Measurements from ENCODE around the gene ABCG1. TPM values are rescaled to one million over a fixed set of nuclear protein-coding genes. Genes with fewer than 3 reads are reported as not detected.

ABCG1 gene
- total and polyA plus RNA-seq, 2 donors (not counting 3 experiments of a cell fraction or from before 2014, with no cell fraction given), result 6.7 to 19.6 TPM

DNA sequence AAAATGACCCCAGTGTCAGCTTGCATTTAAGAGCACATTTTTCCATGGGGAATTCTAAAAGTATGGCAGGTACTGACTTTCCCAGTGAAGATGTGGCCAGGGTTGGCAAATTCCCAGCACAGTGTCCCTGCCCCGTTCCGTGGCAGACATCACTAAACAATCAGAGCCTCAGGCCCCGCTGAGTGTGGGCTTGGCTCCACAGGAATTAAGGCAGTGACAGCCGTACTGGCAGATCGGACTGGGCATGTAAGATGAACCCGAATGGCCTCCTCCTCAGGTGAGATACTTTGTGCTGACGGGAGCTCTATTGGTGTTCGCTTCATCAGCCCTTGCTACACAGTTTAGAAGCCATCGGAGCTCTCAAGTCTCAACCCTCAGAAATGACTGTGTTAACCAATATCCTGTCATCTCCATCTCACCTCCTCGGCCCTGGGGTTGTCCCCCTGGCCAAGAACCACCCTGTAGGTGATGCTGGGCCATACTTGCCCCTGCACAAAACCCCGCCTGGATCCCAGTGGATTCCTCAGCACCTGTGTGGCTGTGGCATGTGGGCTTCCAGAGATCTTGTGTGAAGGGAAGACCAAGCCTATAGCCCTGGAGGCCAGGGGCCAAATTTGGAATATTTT lies 29.0 kb upstream of the ABCG1 start:
- no peak for FAIRE-seq
- no TSS peak for BruUV-seq (replicated peaks)
- H4K20me1 ChIP-seq (replicated peaks; ENCODE audit: control insufficient read depth, extremely low read depth, insufficient read depth, low read length), result no peaks in the 10 kb centered on the region
- H3K4me3 ChIP-seq (replicated peaks in 1 of 3; ENCODE audit: insufficient read depth in 1 of 3, low read depth in 1 of 3, low read length in 3 of 3), result no peak overlapping the region
- H3K9me3 ChIP-seq (replicated peaks; ENCODE audit: control insufficient read depth, insufficient read depth, low read length), result no peaks in the 10 kb centered on the region
- CTCF ChIA-PET, result no interaction called here
- POLR2A ChIA-PET, result no interaction called here
- no peak overlapping the region for H2AFZ ChIP-seq (ENCODE audit: low read depth, low read length)
- no peak overlapping the region for H3K27ac ChIP-seq (ENCODE audit: insufficient read depth, low read depth, low read length)
- TF ChIP-seq MYC (IDR thresholded peaks at IDR 0.05; ENCODE audit: low read depth, low read length) (no peak), JUN (IDR thresholded peaks at IDR 0.05; ENCODE audit: borderline replicate concordance, insufficient read depth, insufficient read length, low read depth) (no peak), GATA2 (IDR thresholded peaks at IDR 0.05; ENCODE audit: insufficient read depth, insufficient read length, low read depth, low read length) (no peak)
- peaks cover 8% of the 10 kb centered on the region for H3K4me1 ChIP-seq (ENCODE audit: control insufficient read depth, extremely low read depth, insufficient read depth, low read length)
- no peak overlapping the region for H3K4me2 ChIP-seq (ENCODE audit: insufficient read depth, low read length)
- H3K9me1 ChIP-seq (replicated peaks; ENCODE audit: control insufficient read depth, extremely low read depth, insufficient read depth, low read length), result no peaks in the 10 kb centered on the region
- dilution Hi-C loops (cut with MboI; ENCODE audit: extremely low pct_ligation_motif_present, low sequenced_read_pairs) (no loop called here), intact Hi-C loops (cut with micrococcal nuclease) (no loop called here)
- H3K9ac ChIP-seq (replicated peaks; ENCODE audit: extremely low read depth, insufficient read depth, low read length), result no peak overlapping the region
- DNase-seq (ENCODE audit: low read depth, low spot score), result no peak
- H3K36me3 ChIP-seq (ENCODE audit: control insufficient read depth in 2 of 2, extremely low read depth in 1 of 2, insufficient read depth in 2 of 2, low read length in 2 of 2), result no peaks in the 10 kb centered on the region
- peaks cover 0 to 5% of the 10 kb centered on the region in 2 experiments for H3K27me3 ChIP-seq (ENCODE audit: control insufficient read depth in 2 of 2, insufficient read depth in 2 of 2, low read length in 2 of 2)
- no peaks in the 10 kb centered on the region for H3K79me2 ChIP-seq (ENCODE audit: control insufficient read depth, insufficient read depth, low read length)

DNA sequence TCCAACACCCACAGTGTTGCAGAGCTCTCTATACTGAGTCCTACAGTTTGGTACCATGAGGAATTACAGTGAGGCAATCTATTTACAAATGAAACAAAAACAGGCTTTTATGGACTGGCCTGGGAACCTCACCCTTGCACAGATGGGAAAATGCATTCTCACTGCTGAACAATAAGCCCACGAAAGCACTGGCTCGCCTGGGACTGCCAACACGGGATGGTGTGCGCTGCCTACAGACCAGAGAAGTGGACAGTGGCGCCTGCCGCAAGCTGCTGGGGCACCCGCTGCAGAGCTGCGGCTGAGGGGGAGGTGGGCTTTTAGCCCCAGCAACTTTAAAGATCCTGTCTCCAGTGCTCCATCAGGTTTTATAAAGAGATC lies 28.5 kb upstream of the ABCG1 start:
- no TSS peak for BruUV-seq (replicated peaks)
- Histone ChIP-seq H3K9me3 (replicated peaks; ENCODE audit: control insufficient read depth, insufficient read depth, low read length) (no peaks in the 10 kb centered on the region), H3K79me2 (ENCODE audit: control insufficient read depth, insufficient read depth, low read length) (no peaks in the 10 kb centered on the region), H3K27ac (ENCODE audit: insufficient read depth, low read depth, low read length) (no peak overlapping the region), H3K9me1 (replicated peaks; ENCODE audit: control insufficient read depth, extremely low read depth, insufficient read depth, low read length) (no peaks in the 10 kb centered on the region), H4K20me1 (replicated peaks; ENCODE audit: control insufficient read depth, extremely low read depth, insufficient read depth, low read length) (no peaks in the 10 kb centered on the region), H3K4me1 (ENCODE audit: control insufficient read depth, extremely low read depth, insufficient read depth, low read length) (peaks cover 8% of the 10 kb centered on the region), H3K4me3 (replicated peaks in 1 of 3; ENCODE audit: insufficient read depth in 1 of 3, low read depth in 1 of 3, low read length in 3 of 3) (no peak overlapping the region), H3K27me3 (ENCODE audit: control insufficient read depth in 2 of 2, insufficient read depth in 2 of 2, low read length in 2 of 2) (peaks cover 0 to 5% of the 10 kb centered on the region in 2 experiments), H2AFZ (ENCODE audit: low read depth, low read length) (no peak overlapping the region), H3K4me2 (ENCODE audit: insufficient read depth, low read length) (no peak overlapping the region), H3K9ac (replicated peaks; ENCODE audit: extremely low read depth, insufficient read depth, low read length) (no peak overlapping the region), H3K36me3 (ENCODE audit: control insufficient read depth in 2 of 2, extremely low read depth in 1 of 2, insufficient read depth in 2 of 2, low read length in 2 of 2) (no peaks in the 10 kb centered on the region)
- ChIA-PET POLR2A (no interaction called here), CTCF (interaction anchor here (0.7 kb wide), 1 partner anchor 9 kb away, joined by 3 read pairs; no protein-coding TSS in a partner anchor)
- FAIRE-seq (no peak), DNase-seq (ENCODE audit: low read depth, low spot score) (no peak)
- TF ChIP-seq, protein P1, sequence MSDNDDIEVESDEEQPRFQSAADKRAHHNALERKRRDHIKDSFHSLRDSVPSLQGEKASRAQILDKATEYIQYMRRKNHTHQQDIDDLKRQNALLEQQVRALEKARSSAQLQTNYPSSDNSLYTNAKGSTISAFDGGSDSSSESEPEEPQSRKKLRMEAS (IDR thresholded peaks at IDR 0.05; ENCODE audit: insufficient read depth, insufficient read length), result no peak
- no peak for TF ChIP-seq POLR2A (IDR thresholded peaks at IDR 0.05; ENCODE audit: low read depth, low read length)
- no peak for TF ChIP-seq EZH2 (IDR thresholded peaks at IDR 0.05; ENCODE audit: borderline replicate concordance, low read depth, low read length, severe bottlenecking)
- TF ChIP-seq, protein P2, sequence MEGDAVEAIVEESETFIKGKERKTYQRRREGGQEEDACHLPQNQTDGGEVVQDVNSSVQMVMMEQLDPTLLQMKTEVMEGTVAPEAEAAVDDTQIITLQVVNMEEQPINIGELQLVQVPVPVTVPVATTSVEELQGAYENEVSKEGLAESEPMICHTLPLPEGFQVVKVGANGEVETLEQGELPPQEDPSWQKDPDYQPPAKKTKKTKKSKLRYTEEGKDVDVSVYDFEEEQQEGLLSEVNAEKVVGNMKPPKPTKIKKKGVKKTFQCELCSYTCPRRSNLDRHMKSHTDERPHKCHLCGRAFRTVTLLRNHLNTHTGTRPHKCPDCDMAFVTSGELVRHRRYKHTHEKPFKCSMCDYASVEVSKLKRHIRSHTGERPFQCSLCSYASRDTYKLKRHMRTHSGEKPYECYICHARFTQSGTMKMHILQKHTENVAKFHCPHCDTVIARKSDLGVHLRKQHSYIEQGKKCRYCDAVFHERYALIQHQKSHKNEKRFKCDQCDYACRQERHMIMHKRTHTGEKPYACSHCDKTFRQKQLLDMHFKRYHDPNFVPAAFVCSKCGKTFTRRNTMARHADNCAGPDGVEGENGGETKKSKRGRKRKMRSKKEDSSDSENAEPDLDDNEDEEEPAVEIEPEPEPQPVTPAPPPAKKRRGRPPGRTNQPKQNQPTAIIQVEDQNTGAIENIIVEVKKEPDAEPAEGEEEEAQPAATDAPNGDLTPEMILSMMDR (IDR thresholded peaks at IDR 0.05; ENCODE audit: extremely low read depth in 1 of 2, insufficient read depth in 1 of 2, low read depth in 1 of 2, low read length in 2 of 2), result no peak
- no peak for TF ChIP-seq POLR2AphosphoS5 (IDR thresholded peaks at IDR 0.05; ENCODE audit: insufficient read depth, low read depth, low read length)
- no peak for TF ChIP-seq MYC (IDR thresholded peaks at IDR 0.05; ENCODE audit: low read depth, low read length)
- no peak for TF ChIP-seq GATA2 (IDR thresholded peaks at IDR 0.05; ENCODE audit: insufficient read depth, insufficient read length, low read depth, low read length)
- TF ChIP-seq FOS (IDR thresholded peaks at IDR 0.05; ENCODE audit: borderline replicate concordance, insufficient read depth, low read length), result no peak
- no peak for TF ChIP-seq JUN (IDR thresholded peaks at IDR 0.05; ENCODE audit: borderline replicate concordance, insufficient read depth, insufficient read length, low read depth)
- intact Hi-C loops (cut with micrococcal nuclease) (no loop called here), dilution Hi-C loops (cut with MboI; ENCODE audit: extremely low pct_ligation_motif_present, low sequenced_read_pairs) (no loop called here)

Data from endothelial cell of umbilical vein (primary cell).